HG03575 (cell line): Measurements from ENCODE around the gene EEFSEC.

Experiments
- ATAC-seq: cut with Tn5 transposase; IDR thresholded peaks from one replicate; pipeline ENCODE4 v1.9.1; 2021; ENCODE audit not compliant: unreplicated experiment, insufficient number of reproducible peaks, low FRiP score; ENCODE audit errors: extremely low read depth

The EEFSEC gene

GRCh38 chr3:128455786-128456748, 302.8 kb downstream of the EEFSEC start:
- no peak for ATAC-seq

- no peak for ATAC-seq
These were observed 303.8 kb downstream of the EEFSEC start for GRCh38 chr3:128456776-128457715.

- ATAC-seq = no peak
These were observed 304.7 kb downstream of the EEFSEC start for GRCh38 chr3:128457937-128458336.
